ENCODE measurements around the gene GLIPR2.
"Not testable (repeated sequence)": the region's sequence is repeated elsewhere in the genome, so short reads cannot be mapped to it uniquely, and the experiment has no call there.

Gene GLIPR2

DNA sequence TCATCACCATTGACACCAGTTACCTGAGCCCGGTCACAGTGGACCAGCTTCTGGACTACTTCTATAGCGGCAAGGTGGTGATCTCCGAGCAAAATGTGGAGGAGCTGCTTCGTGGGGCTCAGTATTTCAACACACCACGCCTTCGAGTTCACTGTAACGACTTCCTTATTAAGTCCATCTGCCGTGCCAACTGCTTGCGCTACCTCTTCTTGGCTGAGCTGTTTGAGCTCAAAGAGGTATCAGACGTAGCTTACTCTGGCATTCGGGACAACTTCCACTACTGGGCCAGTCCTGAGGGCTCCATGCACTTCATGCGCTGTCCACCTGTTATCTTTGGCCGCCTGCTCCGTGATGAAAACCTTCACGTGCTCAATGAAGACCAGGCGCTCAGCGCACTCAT, 33.2 kb downstream of the GLIPR2 start:
- TF ChIP-seq TAF1 (IDR thresholded peaks at IDR 0.05; ENCODE audit: borderline replicate concordance, low read depth, low read length) = no peak
- no peak for TF ChIP-seq POLR2AphosphoS5 (IDR thresholded peaks at IDR 0.05; ENCODE audit: low read depth, low read length)
- TF ChIP-seq POLR2A (IDR thresholded peaks at IDR 0.05; ENCODE audit: low read depth, low read length) = no peak
- no peak for FAIRE-seq

DNA sequence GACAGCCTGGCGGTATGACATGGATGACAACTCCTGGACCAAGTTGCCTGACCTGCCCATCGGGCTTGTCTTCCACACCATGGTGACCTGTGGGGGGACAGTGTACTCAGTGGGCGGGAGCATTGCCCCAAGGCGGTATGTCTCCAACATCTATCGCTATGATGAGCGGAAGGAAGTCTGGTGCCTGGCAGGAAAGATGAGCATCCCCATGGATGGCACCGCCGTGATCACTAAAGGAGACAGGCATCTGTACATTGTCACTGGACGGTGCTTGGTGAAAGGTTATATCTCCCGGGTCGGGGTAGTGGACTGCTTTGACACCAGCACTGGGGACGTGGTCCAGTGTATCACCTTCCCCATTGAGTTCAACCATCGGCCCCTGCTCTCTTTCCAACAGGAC, 34.0 kb downstream of the GLIPR2 start:
- FAIRE-seq = no peak
- DNase-seq (ENCODE audit: insufficient read length) = no peak
- TF ChIP-seq POLR2AphosphoS5 (IDR thresholded peaks at IDR 0.05; ENCODE audit: low read depth, low read length) (no peak), POLR2A (IDR thresholded peaks at IDR 0.05; ENCODE audit: low read depth, low read length) (no peak), TAF1 (IDR thresholded peaks at IDR 0.05; ENCODE audit: borderline replicate concordance, low read depth, low read length) (no peak)

More for the DNA sequence above, 33.2 kb downstream of the GLIPR2 start:
- no peak for DNase-seq (ENCODE audit: insufficient read length)

DNA sequence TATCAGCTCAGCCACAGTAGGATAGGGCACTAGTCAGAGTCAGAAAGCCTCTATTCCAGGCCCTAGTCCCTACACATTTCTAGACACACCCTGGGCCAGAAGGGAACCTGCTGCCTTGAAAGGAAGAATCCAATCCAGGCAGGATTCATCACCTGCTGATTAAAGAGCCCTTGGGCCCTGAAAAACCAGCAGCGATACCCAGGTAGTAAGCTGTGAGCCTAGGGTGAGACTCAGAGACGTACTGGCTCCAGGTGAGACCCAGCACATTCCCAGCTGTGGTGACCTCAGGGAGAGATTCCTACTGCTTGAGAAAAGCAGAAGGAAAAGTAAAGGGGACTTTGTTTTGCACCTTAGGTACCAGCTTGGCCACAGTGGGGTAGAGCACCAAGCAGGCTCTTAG, 37.3 kb downstream of the GLIPR2 start:
- DNase-seq (ENCODE audit: insufficient read length) (no peak), FAIRE-seq (no peak)
- no peak for TF ChIP-seq POLR2AphosphoS5 (IDR thresholded peaks at IDR 0.05; ENCODE audit: low read depth, low read length)
- no peak for TF ChIP-seq POLR2A (IDR thresholded peaks at IDR 0.05; ENCODE audit: low read depth, low read length)
- TF ChIP-seq TAF1 (IDR thresholded peaks at IDR 0.05; ENCODE audit: borderline replicate concordance, low read depth, low read length) = no peak

DNA sequence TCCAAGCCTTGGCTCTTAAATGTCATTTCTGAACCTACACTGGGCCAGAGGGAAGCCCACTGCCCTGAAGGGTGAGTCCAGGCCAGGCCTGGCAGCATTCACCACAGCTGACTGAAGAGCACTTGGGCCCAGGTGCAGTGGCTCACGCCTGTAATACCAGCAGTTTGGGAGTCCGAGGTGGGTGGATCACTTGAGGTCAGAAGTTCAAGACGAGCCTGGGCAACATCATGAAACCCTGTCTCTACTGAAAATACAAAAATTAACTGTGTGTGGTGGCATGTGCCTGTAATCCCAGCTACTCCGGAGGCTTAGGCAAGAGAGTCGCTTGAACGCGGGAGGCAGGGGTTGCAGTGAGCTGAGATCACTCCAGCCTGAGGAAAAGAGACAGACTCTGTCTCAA, 37.7 kb downstream of the GLIPR2 start:
- DNase-seq (ENCODE audit: insufficient read length) = no peak
- no peak for FAIRE-seq
- no peak for TF ChIP-seq POLR2AphosphoS5 (IDR thresholded peaks at IDR 0.05; ENCODE audit: low read depth, low read length)
- TF ChIP-seq POLR2A (IDR thresholded peaks at IDR 0.05; ENCODE audit: low read depth, low read length) = no peak
- TF ChIP-seq TAF1 (IDR thresholded peaks at IDR 0.05; ENCODE audit: borderline replicate concordance, low read depth, low read length) = no peak

DNA sequence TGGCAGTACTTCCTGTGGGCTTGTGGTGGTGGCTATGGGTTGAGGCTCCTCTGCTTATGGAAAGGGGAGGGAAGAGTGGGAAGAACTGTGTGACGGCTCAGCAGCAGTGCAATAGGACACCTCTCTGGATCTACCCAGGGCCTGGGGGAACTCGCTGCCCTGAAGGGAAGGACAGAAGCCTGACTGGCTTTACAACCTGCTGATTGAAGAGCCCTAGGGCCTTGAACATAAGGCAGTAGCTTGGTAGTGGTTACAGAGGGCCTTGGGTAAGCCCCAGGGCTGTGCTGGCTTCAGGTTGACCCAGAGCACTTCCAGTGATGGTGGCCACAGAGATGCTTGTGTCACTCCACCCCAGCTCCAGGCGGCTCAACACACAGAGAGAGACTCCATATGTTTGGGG, 38.2 kb downstream of the GLIPR2 start:
- TF ChIP-seq POLR2A (IDR thresholded peaks at IDR 0.05; ENCODE audit: low read depth, low read length) (no peak), POLR2AphosphoS5 (IDR thresholded peaks at IDR 0.05; ENCODE audit: low read depth, low read length) (no peak), TAF1 (IDR thresholded peaks at IDR 0.05; ENCODE audit: borderline replicate concordance, low read depth, low read length) (no peak)
- no peak for DNase-seq (ENCODE audit: insufficient read length)
- no peak for FAIRE-seq

DNA sequence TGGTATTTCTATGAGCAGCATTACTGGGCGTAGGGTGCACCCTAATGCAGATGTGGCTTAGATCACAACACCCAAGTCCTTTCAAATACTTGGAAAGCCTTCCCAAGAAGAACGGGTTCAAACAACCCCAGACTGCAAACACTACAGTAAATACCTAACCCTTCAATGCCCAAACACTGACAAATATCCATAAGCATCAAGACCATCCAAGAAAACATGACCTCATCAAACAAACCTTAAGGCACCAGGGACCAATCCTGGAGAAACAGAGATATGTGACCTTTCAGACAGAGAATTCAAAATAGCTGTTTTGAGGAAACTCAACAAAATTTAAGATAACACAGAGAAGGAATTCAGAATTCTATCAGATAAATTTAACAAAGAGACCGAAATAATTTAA, 38.7 kb downstream of the GLIPR2 start:
- not testable (repeated sequence) for DNase-seq (ENCODE audit: insufficient read length); FAIRE-seq

DNA sequence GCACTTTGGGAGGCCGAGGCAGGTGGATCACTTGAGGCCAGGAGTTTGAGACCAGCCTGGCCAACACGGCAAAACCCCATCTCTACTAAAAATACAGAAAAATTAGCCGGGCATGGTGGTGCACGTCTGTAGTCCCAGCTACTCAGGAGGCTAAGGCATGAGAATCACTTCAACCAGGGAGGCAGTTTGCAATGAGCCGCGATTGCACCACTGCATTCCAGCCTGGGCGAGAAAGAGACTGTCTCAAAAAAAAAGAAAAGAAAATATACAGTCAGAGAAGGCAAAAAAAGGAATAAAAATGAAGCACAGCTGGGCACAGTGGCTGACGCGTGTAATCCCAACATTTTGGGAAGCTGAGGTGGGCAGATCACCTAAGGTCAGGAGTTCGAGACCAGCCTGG, 40.0 kb downstream of the GLIPR2 start:
- DNase-seq (ENCODE audit: insufficient read length); FAIRE-seq: not testable (repeated sequence)

DNA sequence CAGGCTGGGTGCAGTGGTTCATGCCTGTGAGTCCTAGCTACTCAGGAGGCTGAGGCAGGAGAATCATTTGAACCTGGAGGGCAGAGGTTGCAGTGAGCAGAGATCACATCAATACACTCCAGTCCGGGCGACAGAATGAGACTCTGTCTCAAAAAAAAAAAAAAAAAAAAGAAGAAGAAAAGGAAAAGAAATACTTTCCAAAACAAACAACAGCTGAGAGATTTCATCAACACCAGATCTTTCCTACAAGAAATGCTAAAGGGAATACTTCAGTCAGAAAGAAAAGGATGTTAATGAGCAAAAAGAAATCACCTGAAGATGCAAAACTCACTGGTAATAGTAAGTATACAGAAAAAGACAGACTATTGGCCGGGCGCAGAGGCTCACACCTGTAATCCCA, 41.0 kb downstream of the GLIPR2 start:
- TF ChIP-seq TAF1 (IDR thresholded peaks at IDR 0.05; ENCODE audit: borderline replicate concordance, low read depth, low read length) = no peak
- no peak for TF ChIP-seq POLR2A (IDR thresholded peaks at IDR 0.05; ENCODE audit: low read depth, low read length)
- TF ChIP-seq POLR2AphosphoS5 (IDR thresholded peaks at IDR 0.05; ENCODE audit: low read depth, low read length) = no peak
- DNase-seq (ENCODE audit: insufficient read length) = no peak
- FAIRE-seq = no peak

DNA sequence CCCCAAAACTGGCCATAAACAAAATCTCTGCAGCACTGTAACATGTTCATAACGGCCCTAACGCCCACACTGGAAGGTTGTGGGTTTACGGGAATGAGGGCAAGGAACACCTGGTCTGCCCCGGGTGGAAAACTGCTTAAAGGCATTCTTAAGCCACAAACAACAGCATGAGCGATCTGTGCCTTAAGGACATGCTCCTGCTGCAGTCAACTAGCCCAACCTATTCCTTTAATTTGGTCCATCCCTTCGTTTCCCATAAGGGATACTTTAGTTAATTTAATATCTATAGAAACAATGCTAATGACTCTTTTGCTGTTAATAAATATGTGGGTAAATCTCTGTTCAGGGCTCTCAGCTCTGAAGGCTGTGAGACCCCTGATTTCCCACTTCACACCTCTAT, 43.7 kb downstream of the GLIPR2 start:
- not testable (repeated sequence) for FAIRE-seq; DNase-seq (ENCODE audit: insufficient read length)

DNA sequence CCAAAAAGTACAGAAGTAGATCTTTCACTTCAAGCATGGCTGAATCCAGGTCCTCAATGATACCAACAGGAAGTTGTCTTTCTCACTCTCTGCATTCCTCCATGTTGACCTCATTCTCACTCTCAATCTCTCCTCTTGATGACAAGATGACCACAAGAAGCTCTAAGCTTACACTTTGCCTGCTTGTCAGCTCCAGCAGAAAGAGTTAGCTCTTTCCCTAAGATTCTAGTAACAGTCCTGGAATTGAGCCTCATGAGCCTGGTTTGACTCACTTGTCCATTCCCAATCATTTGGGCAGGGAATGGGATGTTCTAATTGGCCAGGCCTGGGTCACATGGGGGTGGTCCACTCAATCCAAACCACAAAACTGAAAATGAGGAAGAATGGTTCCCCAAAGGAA, 50.9 kb downstream of the GLIPR2 start:
- DNase-seq (ENCODE audit: insufficient read length) (no peak), FAIRE-seq (no peak)
- TF ChIP-seq TAF1 (IDR thresholded peaks at IDR 0.05; ENCODE audit: borderline replicate concordance, low read depth, low read length) (no peak), POLR2A (IDR thresholded peaks at IDR 0.05; ENCODE audit: low read depth, low read length) (no peak), POLR2AphosphoS5 (IDR thresholded peaks at IDR 0.05; ENCODE audit: low read depth, low read length) (no peak)

DNA sequence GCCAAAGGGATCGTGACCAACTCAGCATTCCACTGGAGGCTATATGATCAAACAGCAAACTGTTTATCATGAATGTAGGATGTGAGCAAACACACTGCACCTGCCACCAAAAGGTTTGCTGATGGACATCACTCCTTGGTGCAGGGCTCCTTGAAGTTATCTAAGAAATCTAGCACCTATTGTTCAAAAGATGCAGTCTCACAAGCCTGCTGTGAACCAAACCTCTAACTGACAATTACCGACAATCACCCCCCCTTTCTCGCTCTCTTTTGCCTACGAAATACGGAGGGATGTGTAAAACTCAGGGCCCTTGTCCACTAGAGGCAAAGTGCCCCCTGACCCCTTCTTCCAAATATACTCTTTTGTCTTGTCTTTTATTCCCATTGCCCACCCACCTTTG, 51.7 kb downstream of the GLIPR2 start:
- FAIRE-seq (no peak), DNase-seq (ENCODE audit: insufficient read length) (no peak)
- TF ChIP-seq POLR2A (IDR thresholded peaks at IDR 0.05; ENCODE audit: low read depth, low read length) (no peak), TAF1 (IDR thresholded peaks at IDR 0.05; ENCODE audit: borderline replicate concordance, low read depth, low read length) (no peak), POLR2AphosphoS5 (IDR thresholded peaks at IDR 0.05; ENCODE audit: low read depth, low read length) (no peak)

DNA sequence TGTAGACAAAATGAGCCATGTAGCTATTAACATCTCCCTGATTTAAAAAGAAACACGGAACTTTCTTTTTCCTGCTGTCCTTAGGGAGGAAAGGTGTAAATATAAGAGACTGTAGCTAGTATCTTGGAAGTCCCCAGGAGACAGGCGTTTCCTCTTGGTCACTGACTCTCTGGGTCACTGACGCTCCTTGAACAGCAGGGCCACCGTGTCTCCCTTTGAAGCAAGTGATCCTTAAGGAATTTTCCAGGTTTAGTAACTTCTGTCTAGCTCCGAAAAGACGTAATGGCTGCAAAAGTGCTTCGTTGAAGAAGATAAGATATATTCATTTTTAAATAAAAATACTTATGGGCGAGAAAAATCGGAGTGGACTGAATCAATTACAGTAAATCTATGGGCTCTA, 53.4 kb downstream of the GLIPR2 start:
- DNase-seq (ENCODE audit: insufficient read length) (no peak), FAIRE-seq (no peak)
- TF ChIP-seq POLR2A (IDR thresholded peaks at IDR 0.05; ENCODE audit: low read depth, low read length) (no peak), POLR2AphosphoS5 (IDR thresholded peaks at IDR 0.05; ENCODE audit: low read depth, low read length) (no peak), TAF1 (IDR thresholded peaks at IDR 0.05; ENCODE audit: borderline replicate concordance, low read depth, low read length) (no peak)

DNA sequence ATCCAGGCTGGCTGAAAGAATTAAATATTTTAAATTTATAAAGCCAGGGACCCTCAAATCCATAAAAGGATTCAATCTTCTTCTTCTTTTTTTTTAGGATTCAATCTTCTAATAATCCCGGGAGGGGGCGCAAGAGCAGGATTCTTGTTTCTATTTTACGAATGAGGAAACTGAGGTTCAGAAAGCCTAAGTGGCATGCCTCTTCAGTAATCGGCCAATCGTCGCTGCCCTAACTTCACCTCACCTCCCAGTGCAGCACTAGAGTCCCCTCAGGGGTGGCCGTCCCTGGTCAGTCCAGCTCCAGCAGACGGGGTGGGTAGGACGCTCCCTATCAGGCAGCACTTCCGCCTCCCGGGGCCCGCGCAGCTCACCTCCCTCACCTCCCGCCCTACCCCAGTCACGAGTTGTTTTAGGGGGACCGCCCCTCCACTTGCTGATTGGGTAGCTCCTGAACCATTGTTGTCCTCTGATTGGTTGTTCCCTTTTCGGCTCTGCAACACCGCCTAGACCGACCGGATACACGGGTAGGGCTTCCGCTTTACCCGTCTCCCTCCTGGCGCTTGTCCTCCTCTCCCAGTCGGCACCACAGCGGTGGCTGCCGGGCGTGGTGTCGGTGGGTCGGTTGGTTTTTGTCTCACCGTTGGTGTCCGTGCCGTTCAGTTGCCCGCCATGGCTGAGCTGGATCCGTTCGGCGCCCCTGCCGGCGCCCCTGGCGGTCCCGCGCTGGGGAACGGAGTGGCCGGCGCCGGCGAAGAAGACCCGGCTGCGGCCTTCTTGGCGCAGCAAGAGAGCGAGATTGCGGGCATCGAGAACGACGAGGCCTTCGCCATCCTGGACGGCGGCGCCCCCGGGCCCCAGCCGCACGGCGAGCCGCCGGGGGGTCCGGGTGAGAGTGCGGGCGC, 54.1 kb downstream of the GLIPR2 start, which contains the start of gene CLTA:
CLTA (plus strand) TSS at position 534 of the 902 bp plus-strand sequence; CDS start at position 670, 136 bp downstream.
- DNase-seq (ENCODE audit: insufficient read length) (peak; percentile 94), FAIRE-seq (peak; percentile 98)
- TF ChIP-seq POLR2AphosphoS5 (IDR thresholded peaks at IDR 0.05; ENCODE audit: low read depth, low read length) (peak; percentile 99), TAF1 (IDR thresholded peaks at IDR 0.05; ENCODE audit: borderline replicate concordance, low read depth, low read length) (peak; percentile 91), POLR2A (IDR thresholded peaks at IDR 0.05; ENCODE audit: low read depth, low read length) (peak; percentile 99)

Data from GM12892 (cell line).